H1 (cell line): ENCODE data around the gene BMERB1. TPM values are rescaled to one million over a fixed set of nuclear protein-coding genes. Genes with fewer than 3 reads are reported as not detected.

ENCODE experiments used
- CHD7 ChIP-seq: fragments of 300-600 bp; sonication (generic); IDR thresholded peaks from 2 replicates; pipeline ENCODE4 v1.7.1; 2012; ENCODE audit warnings: low read length, moderate library complexity, mild to moderate bottlenecking, inconsistent platforms; ENCODE audit not compliant: insufficient replicate concordance
- polyA plus RNA-seq, 7 experiments: library from polyadenylated mRNA; depleted of rRNA in 3 of 7; stranded (reverse) in 5 of 7; unstranded in 2 of 7; fragments of >200 nt in 5 of 7; fragments of 200-250 nt in 2 of 7; gene quantifications; 1 replicate in 5 of 7; 2 replicates in 1 of 7; 4 replicates in 1 of 7; pipeline versions ENCODE4 v1.2.1 to v1.2.3, GENCODE V29; 2011 to 2013; ENCODE audit warnings: missing spikeins in 2 of 7, mixed read lengths in 2 of 7
- total RNA-seq: library from RNA; stranded (reverse); fragmentation: NEBNext Ultra II Directional; extraction: Animal tissue kit (Norgen Biotek cat#: 25700); gene quantifications from 2 replicates; pipeline ENCODE4 v1.2.1, GENCODE V29; 2021

BMERB1 gene
- total and polyA plus RNA-seq, 2 of the 8 experiments (the other 6 are each of a cell fraction or from before 2014, with no cell fraction given), result 23.5 to 27.1 TPM

- TF ChIP-seq CHD7, result no peak
- TF ChIP-seq, all 59 proteins: peak for 0
These were observed 82.2 kb downstream of the BMERB1 start (continued) for GRCh38 chr16:15516609-15517008.
